Fibroblast of lung (primary cell): ENCODE data around the gene INPP5A. TPM values are rescaled to one million over a fixed set of nuclear protein-coding genes. Genes with fewer than 3 reads are reported as not detected.
"Not testable (repeated sequence)": the region's sequence is repeated elsewhere in the genome, so short reads cannot be mapped to it uniquely, and the experiment has no call there.

Experiments
- DNase-seq, 2 donors: peaks; one replicate each; pipeline versions ENCODE4 v3.0.0 to v3.0.0-alpha.2; 2010; ENCODE audit warnings: low read depth in 2 of 2
- H2AFZ ChIP-seq: 2 replicates; pipeline ENCODE4 v1.5.1; 2012; ENCODE audit warnings: low read length, control low read depth, inconsistent platforms
- H3K27ac ChIP-seq: 2 replicates; pipeline ENCODE4 v1.5.1; 2011; ENCODE audit warnings: low read length, control low read depth; ENCODE audit not compliant: insufficient read depth
- H3K27me3 ChIP-seq: 2 replicates; pipeline ENCODE4 v1.5.1; 2011; ENCODE audit warnings: mild to moderate bottlenecking, low read length; ENCODE audit not compliant: control insufficient read depth, insufficient read depth
- H3K36me3 ChIP-seq: 2 replicates; pipeline ENCODE4 v1.5.1; 2011; ENCODE audit warnings: low read length; ENCODE audit not compliant: control insufficient read depth, insufficient read depth
- H3K4me1 ChIP-seq: 2 replicates; pipeline ENCODE4 v1.5.1; 2011; ENCODE audit warnings: low read length; ENCODE audit not compliant: control insufficient read depth, insufficient read depth; ENCODE audit errors: extremely low read depth
- H3K4me2 ChIP-seq: 2 replicates; pipeline ENCODE4 v1.5.1; 2011; ENCODE audit warnings: low read length, control low read depth; ENCODE audit not compliant: insufficient read depth; ENCODE audit errors: extremely low read depth
- H3K4me3 ChIP-seq, 4 experiments: fragments of 200-600 bp in 1 of 4; sonication (generic) in 1 of 4; replicated peaks in 1 of 4; 2 replicates each; pipeline ENCODE4 v1.5.1; 2011 to 2016; ENCODE audit warnings: low read length in 4 of 4, low read depth in 3 of 4, mild to moderate bottlenecking in 3 of 4, control low read depth in 2 of 4, inconsistent platforms in 1 of 4, mixed read lengths in 1 of 4; ENCODE audit not compliant: insufficient read depth in 1 of 4; ENCODE audit errors: control extremely low read depth in 1 of 4
- H3K79me2 ChIP-seq: 2 replicates; pipeline ENCODE4 v1.5.1; 2012; ENCODE audit warnings: mild to moderate bottlenecking, low read length, inconsistent platforms; ENCODE audit not compliant: control insufficient read depth, insufficient read depth
- H3K9ac ChIP-seq: 2 replicates; pipeline ENCODE4 v1.5.1; 2011; ENCODE audit warnings: mild to moderate bottlenecking, low read length, control low read depth; ENCODE audit not compliant: insufficient read depth
- H3K9me3 ChIP-seq: 2 replicates; pipeline ENCODE4 v1.5.1; 2012; ENCODE audit warnings: low read depth, low read length; ENCODE audit not compliant: control insufficient read depth, insufficient read depth
- H4K20me1 ChIP-seq: 2 replicates; pipeline ENCODE4 v1.5.1; 2011; ENCODE audit warnings: low read length; ENCODE audit not compliant: control insufficient read depth, insufficient read depth; ENCODE audit errors: extremely low read depth
- EZH2 ChIP-seq: IDR thresholded peaks from 2 replicates; pipeline ENCODE4 v1.5.1; 2012; ENCODE audit warnings: low read length, control low read depth, mild to moderate bottlenecking; ENCODE audit errors: missing control alignments
- polyA plus RNA-seq, 2 donors: library from polyadenylated mRNA; depleted of rRNA in 1 of 2; stranded (reverse) in 1 of 2; unstranded in 1 of 2; fragments of >200 nt; gene quantifications; 2 replicates each; pipeline ENCODE4 v1.2.1, GENCODE V29; 2011 to 2012; ENCODE audit warnings: missing spikeins in 1 of 2
- total RNA-seq: library from RNA; depleted of rRNA; stranded (reverse); fragments of >200 nt; gene quantifications from 2 replicates; pipeline ENCODE4 v1.2.1, GENCODE V29; 2014
- TF ChIP-seq, protein P1 (sequence below), 2 donors: IDR thresholded peaks in 1 of 2; conservative IDR thresholded peaks in 1 of 2; 1 replicate in 1 of 2; 2 replicates in 1 of 2; pipeline ENCODE4 v1.5.1; 2011 to 2012; ENCODE audit warnings: low read length in 2 of 2, control low read depth in 1 of 2, inconsistent platforms in 1 of 2, low read depth in 1 of 2, mild to moderate bottlenecking in 1 of 2

The INPP5A gene
- total and polyA plus RNA-seq, 2 donors (not counting 1 experiment from before 2014, with no cell fraction given), result 24.6 to 39.9 TPM

DNA sequence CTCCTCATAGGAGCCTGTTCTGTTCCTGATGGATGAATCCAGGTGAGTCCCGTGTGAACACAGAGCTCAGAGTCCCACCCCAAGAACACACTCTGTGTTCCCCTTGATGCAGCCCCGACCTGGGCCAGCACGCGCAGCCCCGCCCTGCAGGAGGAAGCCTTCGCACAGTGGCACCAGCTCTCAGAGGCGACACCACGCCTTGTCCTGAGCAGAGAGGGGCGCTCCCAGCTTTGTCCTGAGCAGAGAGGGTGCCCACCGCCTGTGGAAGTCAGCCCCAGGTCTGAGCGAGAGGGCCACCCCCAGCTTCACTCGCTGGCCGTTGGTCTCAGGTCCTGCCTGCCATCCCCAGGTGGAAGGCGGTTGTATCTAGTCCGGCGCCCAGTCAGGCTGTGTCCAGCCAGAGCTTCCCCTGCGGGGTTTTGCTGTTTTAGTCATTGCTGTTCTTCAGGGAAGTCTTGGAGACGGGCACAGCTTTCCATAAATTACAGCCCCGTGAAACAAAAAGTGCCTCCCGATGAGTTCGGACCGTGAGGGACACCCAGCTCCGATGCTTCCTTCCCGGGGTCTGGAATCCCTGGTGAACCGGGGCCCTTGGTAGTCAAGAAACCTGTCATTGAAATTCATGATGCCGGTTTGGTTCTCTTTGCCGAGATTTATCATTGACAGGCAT, 204.7 kb downstream of the INPP5A start:
- Histone ChIP-seq H3K9me3 (no peaks in the 10 kb centered on the region), H3K79me2 (no peaks in the 10 kb centered on the region), H3K27me3 (no peaks in the 10 kb centered on the region), H3K27ac (no peak overlapping the region), H3K36me3 (no peaks in the 10 kb centered on the region), H2AFZ (no peak overlapping the region), H3K4me3 (no peak overlapping the region), H4K20me1 (no peaks in the 10 kb centered on the region), H3K4me2 (no peak overlapping the region), H3K4me1 (no peaks in the 10 kb centered on the region), H3K9ac (no peak overlapping the region)
- DNase-seq, result no peak
- TF ChIP-seq, protein P1, sequence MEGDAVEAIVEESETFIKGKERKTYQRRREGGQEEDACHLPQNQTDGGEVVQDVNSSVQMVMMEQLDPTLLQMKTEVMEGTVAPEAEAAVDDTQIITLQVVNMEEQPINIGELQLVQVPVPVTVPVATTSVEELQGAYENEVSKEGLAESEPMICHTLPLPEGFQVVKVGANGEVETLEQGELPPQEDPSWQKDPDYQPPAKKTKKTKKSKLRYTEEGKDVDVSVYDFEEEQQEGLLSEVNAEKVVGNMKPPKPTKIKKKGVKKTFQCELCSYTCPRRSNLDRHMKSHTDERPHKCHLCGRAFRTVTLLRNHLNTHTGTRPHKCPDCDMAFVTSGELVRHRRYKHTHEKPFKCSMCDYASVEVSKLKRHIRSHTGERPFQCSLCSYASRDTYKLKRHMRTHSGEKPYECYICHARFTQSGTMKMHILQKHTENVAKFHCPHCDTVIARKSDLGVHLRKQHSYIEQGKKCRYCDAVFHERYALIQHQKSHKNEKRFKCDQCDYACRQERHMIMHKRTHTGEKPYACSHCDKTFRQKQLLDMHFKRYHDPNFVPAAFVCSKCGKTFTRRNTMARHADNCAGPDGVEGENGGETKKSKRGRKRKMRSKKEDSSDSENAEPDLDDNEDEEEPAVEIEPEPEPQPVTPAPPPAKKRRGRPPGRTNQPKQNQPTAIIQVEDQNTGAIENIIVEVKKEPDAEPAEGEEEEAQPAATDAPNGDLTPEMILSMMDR (conservative IDR thresholded peaks at IDR 0.05 in 1 of 2, IDR thresholded peaks at IDR 0.05 in 1 of 2; ENCODE audit: low read depth in 1 of 2, low read length in 2 of 2), result no peak
- TF ChIP-seq EZH2, result no peak

DNA sequence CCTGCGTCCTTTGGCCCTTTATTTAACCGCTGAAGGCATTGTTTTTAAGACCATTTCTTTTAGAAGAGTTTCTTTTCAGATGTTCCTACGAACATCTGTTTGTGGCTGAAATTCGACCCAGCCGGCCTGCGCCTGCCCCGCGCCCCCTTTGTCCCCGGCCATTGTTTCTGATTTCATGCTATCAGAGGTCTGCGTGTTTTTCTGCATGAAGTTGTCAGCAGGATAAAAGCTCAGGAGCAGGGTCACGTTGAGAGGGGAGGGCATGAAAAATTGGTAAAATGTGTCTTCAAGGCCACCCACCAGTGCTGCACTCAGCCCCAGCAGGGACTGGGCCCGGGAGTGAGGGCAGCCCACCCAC, 205.2 kb downstream of the INPP5A start:
- H3K9ac ChIP-seq, result no peak overlapping the region
- no peak overlapping the region for H3K27ac ChIP-seq
- no peak overlapping the region for H3K4me2 ChIP-seq
- H2AFZ ChIP-seq, result no peak overlapping the region
- no peaks in the 10 kb centered on the region for H3K79me2 ChIP-seq
- no peaks in the 10 kb centered on the region for H3K27me3 ChIP-seq
- no peaks in the 10 kb centered on the region for H3K9me3 ChIP-seq
- no peaks in the 10 kb centered on the region for H4K20me1 ChIP-seq
- TF ChIP-seq, protein P1 (conservative IDR thresholded peaks at IDR 0.05 in 1 of 2, IDR thresholded peaks at IDR 0.05 in 1 of 2; ENCODE audit: low read depth in 1 of 2, low read length in 2 of 2), result no peak
- no peak for TF ChIP-seq EZH2
- no peak overlapping the region for H3K4me3 ChIP-seq
- DNase-seq, result peak in 1 of 2 donors; percentile 17
- no peaks in the 10 kb centered on the region for H3K36me3 ChIP-seq
- no peaks in the 10 kb centered on the region for H3K4me1 ChIP-seq

DNA sequence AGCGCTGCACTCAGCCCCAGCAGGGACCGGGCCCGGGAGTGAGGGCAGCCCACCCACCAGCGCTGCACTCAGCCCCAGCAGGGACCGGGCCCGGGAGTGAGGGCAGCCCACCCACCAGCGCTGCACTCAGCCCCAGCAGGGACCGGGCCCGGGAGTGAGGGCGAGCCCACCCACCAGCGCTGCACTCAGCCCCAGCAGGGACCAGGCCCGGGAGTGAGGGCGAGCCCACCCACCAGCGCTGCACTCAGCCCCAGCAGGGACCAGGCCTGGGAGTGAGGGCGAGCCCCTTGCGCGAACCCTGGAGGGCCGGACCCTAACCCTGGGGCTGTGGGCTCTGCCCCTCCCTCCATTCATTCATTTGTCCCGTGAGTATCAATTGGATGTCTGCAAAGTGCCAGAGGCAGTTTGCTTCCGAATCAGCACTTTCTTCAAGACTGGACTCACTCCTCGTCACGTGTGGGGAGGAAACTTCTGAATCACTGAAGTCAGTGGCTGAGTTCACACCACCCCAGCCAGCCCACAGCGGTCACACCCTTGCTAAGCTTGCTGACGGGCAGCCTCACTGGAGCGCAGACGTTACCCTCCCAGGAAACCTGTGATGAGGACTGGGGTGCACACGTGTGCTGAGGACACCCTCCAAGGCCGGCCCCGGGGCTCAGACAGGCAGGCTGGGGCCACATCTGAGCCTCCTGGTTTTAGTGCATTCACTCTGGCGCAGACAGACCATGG, 205.8 kb downstream of the INPP5A start:
- H3K27me3 ChIP-seq, H4K20me1 ChIP-seq, H3K36me3 ChIP-seq, H3K4me3 ChIP-seq, H3K9me3 ChIP-seq, H3K27ac ChIP-seq, H3K4me2 ChIP-seq, H2AFZ ChIP-seq, H3K79me2 ChIP-seq, H3K4me1 ChIP-seq, H3K9ac ChIP-seq: not testable (repeated sequence)
- DNase-seq, result peak; percentile 74 to 89
